ENCODE data around the gene TSPAN5. TPM values are rescaled to one million over a fixed set of nuclear protein-coding genes. Genes with fewer than 3 reads are reported as not detected.

Gene TSPAN5
- total and polyA plus RNA-seq, 8 donors, result 0.23 to 2.6 (median 1.2) TPM

DNA sequence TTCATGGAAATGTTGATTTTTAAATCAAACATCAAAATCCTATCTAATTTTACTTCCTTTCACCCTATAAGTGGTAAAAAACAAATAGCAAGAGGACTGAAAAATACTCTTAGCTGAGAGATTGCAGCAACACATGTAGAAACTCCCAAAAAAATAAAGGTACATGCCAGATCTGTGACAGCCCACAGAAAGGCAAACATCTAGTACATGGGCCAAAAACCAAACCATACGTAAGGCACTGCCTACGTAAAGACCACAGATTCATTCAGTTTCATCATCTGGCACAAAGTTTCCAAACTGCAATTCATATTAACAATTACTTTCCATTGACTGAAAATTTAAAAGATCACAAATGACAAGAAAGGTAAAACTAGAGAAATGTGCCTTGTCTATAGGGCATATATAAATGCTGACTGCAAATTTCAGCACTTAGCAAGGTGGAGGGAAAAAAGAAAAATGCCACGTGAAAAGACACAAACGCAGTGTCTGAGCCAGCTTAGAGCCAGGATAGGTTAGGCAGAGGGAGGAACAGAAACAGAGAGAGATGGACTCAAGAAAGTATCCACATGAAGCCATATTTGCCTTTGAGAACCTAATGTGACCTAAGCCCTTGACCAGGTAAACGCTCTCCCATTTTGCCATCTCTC lies 88.1 kb downstream of the TSPAN5 start:
- Histone ChIP-seq H3K9me3 (no peaks in the 10 kb centered on the region), H3K27ac (no peak overlapping the region), H3K36me3 (no peaks in the 10 kb centered on the region), H3K4me1 (no peaks in the 10 kb centered on the region), H3K4me3 (no peak overlapping the region), H3K27me3 (no peaks in the 10 kb centered on the region)
- intact Hi-C loops (cut with DNase I), result no loop called here
- WGBS, 2 donors, result 80 to 84% methylated on average over 5 of the region's 5 CpGs
- no peak for ATAC-seq
- TF ChIP-seq, protein P1, sequence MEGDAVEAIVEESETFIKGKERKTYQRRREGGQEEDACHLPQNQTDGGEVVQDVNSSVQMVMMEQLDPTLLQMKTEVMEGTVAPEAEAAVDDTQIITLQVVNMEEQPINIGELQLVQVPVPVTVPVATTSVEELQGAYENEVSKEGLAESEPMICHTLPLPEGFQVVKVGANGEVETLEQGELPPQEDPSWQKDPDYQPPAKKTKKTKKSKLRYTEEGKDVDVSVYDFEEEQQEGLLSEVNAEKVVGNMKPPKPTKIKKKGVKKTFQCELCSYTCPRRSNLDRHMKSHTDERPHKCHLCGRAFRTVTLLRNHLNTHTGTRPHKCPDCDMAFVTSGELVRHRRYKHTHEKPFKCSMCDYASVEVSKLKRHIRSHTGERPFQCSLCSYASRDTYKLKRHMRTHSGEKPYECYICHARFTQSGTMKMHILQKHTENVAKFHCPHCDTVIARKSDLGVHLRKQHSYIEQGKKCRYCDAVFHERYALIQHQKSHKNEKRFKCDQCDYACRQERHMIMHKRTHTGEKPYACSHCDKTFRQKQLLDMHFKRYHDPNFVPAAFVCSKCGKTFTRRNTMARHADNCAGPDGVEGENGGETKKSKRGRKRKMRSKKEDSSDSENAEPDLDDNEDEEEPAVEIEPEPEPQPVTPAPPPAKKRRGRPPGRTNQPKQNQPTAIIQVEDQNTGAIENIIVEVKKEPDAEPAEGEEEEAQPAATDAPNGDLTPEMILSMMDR (IDR thresholded peaks at IDR 0.05), result no peak
- no peak for DNase-seq
- FAIRE-seq, result no peak

GRCh38 chr4:98568941-98569663 lies 89.3 kb downstream of the TSPAN5 start:
- FAIRE-seq (no peak), ATAC-seq (no peak), DNase-seq (no peak)
- H3K27me3 ChIP-seq, result no peaks in the 10 kb centered on the region
- H3K36me3 ChIP-seq, result no peaks in the 10 kb centered on the region
- H3K9me3 ChIP-seq, result no peaks in the 10 kb centered on the region
- no peak overlapping the region for H3K27ac ChIP-seq
- intact Hi-C loops (cut with DNase I), result no loop called here
- 51 to 64% methylated on average over 7 of the region's 7 CpGs for WGBS, 2 donors
- H3K4me3 ChIP-seq, result no peak overlapping the region
- TF ChIP-seq, protein P1 (IDR thresholded peaks at IDR 0.05), result no peak
- H3K4me1 ChIP-seq, result no peaks in the 10 kb centered on the region

- intact Hi-C loops (cut with DNase I), result no loop called here
Observed at GRCh38 chr4:98567611-98568010, 90.8 kb downstream of the TSPAN5 start.

GRCh38 chr4:98566361-98567008 lies 91.9 kb downstream of the TSPAN5 start:
- Histone ChIP-seq H3K27me3 (no peaks in the 10 kb centered on the region), H3K4me1 (no peaks in the 10 kb centered on the region), H3K4me3 (no peak overlapping the region), H3K27ac (no peak overlapping the region), H3K36me3 (no peaks in the 10 kb centered on the region), H3K9me3 (no peaks in the 10 kb centered on the region)
- FAIRE-seq, result no peak
- TF ChIP-seq, protein P1 (IDR thresholded peaks at IDR 0.05), result no peak
- ATAC-seq, result no peak
- 90 to 91% methylated on average over 11 of the region's 11 CpGs for WGBS, 2 donors
- intact Hi-C loops (cut with DNase I), result no loop called here
- no peak for DNase-seq

More at GRCh38 chr4:98567611-98568010, 90.8 kb downstream of the TSPAN5 start:
- Histone ChIP-seq H3K27ac (no peak overlapping the region), H3K4me3 (no peak overlapping the region), H3K4me1 (no peaks in the 10 kb centered on the region), H3K9me3 (no peaks in the 10 kb centered on the region), H3K27me3 (no peaks in the 10 kb centered on the region), H3K36me3 (no peaks in the 10 kb centered on the region)
- TF ChIP-seq, protein P1 (IDR thresholded peaks at IDR 0.05), result no peak
- FAIRE-seq (no peak), ATAC-seq (no peak), DNase-seq (no peak)
- WGBS, 2 donors, result 83 to 91% methylated on average over 7 of the region's 7 CpGs

Measured in pancreas (tissue), 10 donors.